Measurements from ENCODE around the gene CSNK1A1.

GRCh38 chr5:149472399-149472798, 78.8 kb downstream of the CSNK1A1 start:
- no peak for TF ChIP-seq EZH2 (IDR thresholded peaks at IDR 0.05; ENCODE audit: borderline replicate concordance, low read depth, low read length, poor library complexity, severe bottlenecking)
- TF ChIP-seq CTCF (conservative IDR thresholded peaks at IDR 0.05; ENCODE audit: low read depth, low read length): no peak

Measured in A673 (cell line).